Naive B cell (primary cell): ENCODE results near the gene COL15A1. TPM values are rescaled to one million over a fixed set of nuclear protein-coding genes. Genes with fewer than 3 reads are reported as not detected.

ENCODE experiments used
- ATAC-seq, 2 donors: fragments of 150-1000 bp; cut with Tn5 transposase; 2 replicates each; pipeline ENCODE4 v1.10.0; 2021; ENCODE audit warnings: low read depth in 2 of 2, mild to moderate bottlenecking in 2 of 2, moderate library complexity in 2 of 2
- DNase-seq: peaks from one replicate; pipeline ENCODE4 v3.0.0; 2022
- H3K27ac Mint-ChIP-seq, 6 donors: one replicate each; pipeline ENCODE4 v1.8.0; 2020 to 2022; ENCODE audit warnings: mild to moderate bottlenecking in 6 of 6, mixed read lengths in 6 of 6, moderate library complexity in 5 of 6, inconsistent platforms in 2 of 6
- H3K27me3 Mint-ChIP-seq, 3 donors: one replicate each; pipeline ENCODE4 v1.8.0; 2021 to 2022; ENCODE audit warnings: mixed read lengths in 3 of 3, mild to moderate bottlenecking in 1 of 3
- H3K36me3 Mint-ChIP-seq, 2 donors: one replicate each; pipeline ENCODE4 v1.8.0; 2020 to 2022; ENCODE audit warnings: mixed read lengths in 2 of 2, inconsistent platforms in 1 of 2, mild to moderate bottlenecking in 1 of 2
- H3K4me1 Mint-ChIP-seq, 3 donors: one replicate each; pipeline ENCODE4 v1.8.0; 2020 to 2022; ENCODE audit warnings: mixed read lengths in 3 of 3, inconsistent platforms in 1 of 3, mild to moderate bottlenecking in 1 of 3, moderate library complexity in 1 of 3
- H3K4me3 Mint-ChIP-seq, 8 donors: one replicate each; pipeline ENCODE4 v1.8.0; 2020 to 2022; ENCODE audit warnings: mild to moderate bottlenecking in 8 of 8, mixed read lengths in 8 of 8, moderate library complexity in 8 of 8, inconsistent platforms in 2 of 8
- H3K9me3 Mint-ChIP-seq, 7 donors: one replicate each; pipeline ENCODE4 v1.8.0; 2020 to 2022; ENCODE audit warnings: mixed read lengths in 7 of 7, mild to moderate bottlenecking in 5 of 7, inconsistent platforms in 2 of 7, moderate library complexity in 1 of 7
- polyA plus RNA-seq, 6 donors: library from polyadenylated mRNA; unstranded; fragments of 300-500 nt; fragmentation: Illumina TruSeq; gene quantifications; one replicate each; pipeline ENCODE4 v1.2.3, GENCODE V29; 2021; ENCODE audit warnings: low read depth in 6 of 6

Gene COL15A1
- polyA plus RNA-seq, 6 donors from 2014 or later = not detected

DNA sequence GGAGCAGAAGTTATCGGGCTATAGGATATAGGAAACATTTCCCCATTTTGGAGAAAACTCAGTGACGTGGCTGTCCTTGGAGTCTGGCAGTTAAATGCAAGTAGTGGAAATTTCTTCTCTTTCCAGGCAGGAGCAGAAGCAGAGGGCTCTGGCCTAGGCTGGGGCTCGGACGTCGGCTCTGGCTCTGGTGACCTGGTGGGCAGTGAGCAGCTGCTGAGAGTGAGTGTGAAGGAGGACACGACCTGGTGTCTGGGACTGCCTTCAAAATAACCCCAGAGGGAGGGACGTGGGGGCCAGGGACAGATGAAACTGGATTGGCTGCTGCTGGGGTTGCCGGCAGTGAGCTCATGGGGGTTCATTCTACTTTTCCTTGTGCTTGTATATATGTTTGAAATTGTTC, 79.5 kb downstream of the COL15A1 start:
- no peak for DNase-seq
- no peak for ATAC-seq
- Mint-ChIP-seq H3K36me3 (peaks cover 0 to 8% of the 10 kb centered on the region in 2 donors), H3K4me1 (peaks cover 3 to 10% (median 6%) of the 10 kb centered on the region in 3 donors), H3K4me3 (no peak overlapping the region), H3K27me3 (peaks cover 4 to 26% (median 9%) of the 10 kb centered on the region in 3 donors), H3K27ac (peak overlapping the region in 1 of 6 donors; percentile 68), H3K9me3 (no peaks in the 10 kb centered on the region)

GRCh38 chr9:99023831-99024230, 80.1 kb downstream of the COL15A1 start:
- ATAC-seq (no peak), DNase-seq (no peak)
- peaks cover 4 to 26% (median 9%) of the 10 kb centered on the region in 3 donors for H3K27me3 Mint-ChIP-seq
- H3K9me3 Mint-ChIP-seq = no peaks in the 10 kb centered on the region
- peak overlapping the region in 1 of 6 donors; percentile 67 for H3K27ac Mint-ChIP-seq
- H3K36me3 Mint-ChIP-seq = peaks cover 0 to 8% of the 10 kb centered on the region in 2 donors
- peaks cover 3 to 10% (median 6%) of the 10 kb centered on the region in 3 donors for H3K4me1 Mint-ChIP-seq
- no peak overlapping the region for H3K4me3 Mint-ChIP-seq

DNA sequence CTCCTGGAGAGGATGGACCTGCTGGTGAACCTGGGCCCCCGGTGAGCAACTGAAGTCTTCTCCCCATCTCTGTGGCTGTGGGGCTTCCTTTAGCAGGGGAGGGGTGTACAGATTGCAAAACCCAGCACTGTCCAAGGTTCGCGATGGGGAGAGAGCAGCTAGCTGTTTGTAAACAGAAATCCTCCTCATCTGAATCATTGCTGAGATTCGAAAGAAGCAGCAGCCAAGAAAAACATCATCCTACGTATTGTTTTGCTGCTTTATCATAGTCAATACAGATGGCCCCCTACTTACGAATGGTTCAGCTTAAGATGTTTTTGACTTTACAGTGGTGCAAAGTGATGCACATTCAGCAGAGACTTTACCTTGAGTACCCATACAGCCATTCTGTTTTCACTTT, 81.3 kb downstream of the COL15A1 start:
- no peak overlapping the region for H3K27ac Mint-ChIP-seq

DNA sequence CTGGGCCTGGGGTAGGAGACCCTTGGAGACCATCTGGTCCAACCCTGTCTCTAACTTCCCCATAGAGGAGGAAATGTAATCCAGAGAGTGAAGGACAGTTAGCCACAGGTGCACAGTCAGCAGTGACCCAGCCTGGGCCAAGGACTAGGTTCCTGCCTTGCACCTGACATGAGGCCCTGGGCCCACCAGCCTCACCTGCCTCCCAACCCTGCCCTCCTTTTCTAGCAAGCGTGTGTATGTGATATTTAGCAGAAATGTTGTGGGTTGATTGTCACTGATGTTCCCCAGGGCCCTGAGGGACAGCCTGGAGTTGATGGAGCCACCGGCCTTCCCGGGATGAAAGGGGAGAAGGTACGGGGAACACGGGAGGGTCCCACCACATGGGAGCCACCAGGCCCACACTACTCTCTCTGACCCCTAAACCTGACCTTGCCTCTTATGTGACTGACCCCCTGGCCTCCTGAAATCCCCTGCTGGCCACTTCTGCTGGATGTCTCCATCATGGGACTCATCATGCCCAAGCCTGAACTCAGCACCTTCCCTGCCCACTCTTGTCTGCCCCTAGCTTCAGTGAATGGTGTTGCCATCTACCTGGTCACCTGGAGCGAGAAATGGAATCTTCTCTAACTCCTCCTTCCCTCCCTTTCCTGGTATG, 82.0 kb downstream of the COL15A1 start:
- no peaks in the 10 kb centered on the region for H3K9me3 Mint-ChIP-seq
- H3K4me1 Mint-ChIP-seq = peaks cover 3 to 12% (median 6%) of the 10 kb centered on the region in 3 donors
- no peak for ATAC-seq
- H3K27me3 Mint-ChIP-seq = peaks cover 4 to 26% (median 9%) of the 10 kb centered on the region in 3 donors
- peaks cover 0 to 8% of the 10 kb centered on the region in 2 donors for H3K36me3 Mint-ChIP-seq
- DNase-seq = no peak
- no peak overlapping the region for H3K4me3 Mint-ChIP-seq
- peak overlapping the region in 1 of 6 donors; percentile 32 for H3K27ac Mint-ChIP-seq

More for the DNA sequence above, 81.3 kb downstream of the COL15A1 start:
- no peaks in the 10 kb centered on the region for H3K9me3 Mint-ChIP-seq
- no peak for ATAC-seq
- peaks cover 3 to 10% (median 6%) of the 10 kb centered on the region in 3 donors for H3K4me1 Mint-ChIP-seq
- H3K36me3 Mint-ChIP-seq = peaks cover 0 to 8% of the 10 kb centered on the region in 2 donors
- H3K27me3 Mint-ChIP-seq = peaks cover 4 to 26% (median 9%) of the 10 kb centered on the region in 3 donors
- H3K4me3 Mint-ChIP-seq = no peak overlapping the region
- no peak for DNase-seq

GRCh38 chr9:99026271-99026955, 82.7 kb downstream of the COL15A1 start:
- Mint-ChIP-seq H3K36me3 (peaks cover 0 to 8% of the 10 kb centered on the region in 2 donors), H3K4me1 (peaks cover 3 to 12% (median 6%) of the 10 kb centered on the region in 3 donors), H3K27ac (peak overlapping the region in 1 of 6 donors; percentile 48), H3K27me3 (peaks cover 4 to 26% (median 9%) of the 10 kb centered on the region in 3 donors), H3K9me3 (no peaks in the 10 kb centered on the region), H3K4me3 (no peak overlapping the region)
- DNase-seq (no peak), ATAC-seq (no peak)

GRCh38 chr9:99026956-99027298, 83.2 kb downstream of the COL15A1 start:
- ATAC-seq (no peak), DNase-seq (no peak)
- Mint-ChIP-seq H3K27ac (peak overlapping the region in 1 of 6 donors; percentile 48), H3K4me1 (peaks cover 3 to 12% (median 6%) of the 10 kb centered on the region in 3 donors), H3K27me3 (peaks cover 4 to 26% (median 9%) of the 10 kb centered on the region in 3 donors), H3K9me3 (no peaks in the 10 kb centered on the region), H3K36me3 (peaks cover 0 to 8% of the 10 kb centered on the region in 2 donors), H3K4me3 (no peak overlapping the region)

DNA sequence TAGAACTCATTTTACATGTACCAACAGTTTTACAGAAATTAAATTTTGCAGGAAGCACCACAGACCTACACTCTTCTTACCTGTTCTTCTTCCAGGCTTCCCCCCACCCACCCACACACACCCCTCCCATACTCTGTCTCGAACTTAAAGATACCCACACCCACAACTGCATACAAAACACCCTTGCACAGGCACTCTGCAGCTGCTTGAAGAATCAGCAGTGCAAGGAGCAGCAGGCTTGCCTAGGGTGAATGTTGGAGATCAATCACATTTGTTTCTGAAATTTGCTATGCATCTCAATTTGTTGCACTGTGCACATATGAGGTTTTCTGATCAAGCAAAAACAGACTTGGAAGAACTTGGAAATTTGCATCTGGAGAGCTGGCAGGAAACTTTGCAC, 83.7 kb downstream of the COL15A1 start:
- Mint-ChIP-seq H3K4me1 (peaks cover 3 to 11% (median 6%) of the 10 kb centered on the region in 3 donors), H3K36me3 (peaks cover 0 to 7% of the 10 kb centered on the region in 2 donors), H3K27me3 (peaks cover 4 to 25% (median 7%) of the 10 kb centered on the region in 3 donors), H3K4me3 (no peak overlapping the region), H3K27ac (no peak overlapping the region), H3K9me3 (no peaks in the 10 kb centered on the region)
- DNase-seq (no peak), ATAC-seq (no peak)

DNA sequence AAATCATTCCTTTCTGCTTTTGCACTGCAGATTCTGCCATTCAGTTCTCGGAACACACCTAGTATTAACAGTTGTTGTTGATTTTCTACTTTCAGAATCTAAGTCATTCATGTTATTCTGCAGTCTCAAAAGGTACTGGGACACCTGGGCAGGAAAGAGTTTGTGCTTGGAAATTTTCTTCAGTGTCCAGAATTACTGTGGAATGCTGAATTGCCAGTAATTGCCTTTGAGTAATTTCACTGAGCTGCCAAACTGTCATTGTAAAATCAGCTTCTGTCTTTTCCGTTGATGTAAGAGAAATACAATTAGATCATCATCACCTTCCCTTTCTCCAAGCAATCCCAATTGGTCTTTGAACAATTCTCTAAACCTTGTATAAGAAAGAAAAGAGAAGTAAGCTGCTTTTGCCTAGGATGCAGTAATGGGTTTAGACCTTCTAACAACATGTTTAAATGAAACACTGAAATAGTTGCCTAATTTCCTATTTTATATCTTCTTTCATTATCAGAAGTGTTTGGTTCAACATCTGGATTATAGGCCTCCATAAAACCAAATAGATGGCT, 85.5 kb downstream of the COL15A1 start:
- no peaks in the 10 kb centered on the region for H3K9me3 Mint-ChIP-seq
- H3K27ac Mint-ChIP-seq = no peak overlapping the region
- no peaks in the 10 kb centered on the region for H3K36me3 Mint-ChIP-seq
- peaks cover 0 to 17% (median 0%) of the 10 kb centered on the region in 3 donors for H3K27me3 Mint-ChIP-seq
- no peak for ATAC-seq
- no peak for DNase-seq
- peaks cover 0 to 12% (median 7%) of the 10 kb centered on the region in 3 donors for H3K4me1 Mint-ChIP-seq
- H3K4me3 Mint-ChIP-seq = no peak overlapping the region

DNA sequence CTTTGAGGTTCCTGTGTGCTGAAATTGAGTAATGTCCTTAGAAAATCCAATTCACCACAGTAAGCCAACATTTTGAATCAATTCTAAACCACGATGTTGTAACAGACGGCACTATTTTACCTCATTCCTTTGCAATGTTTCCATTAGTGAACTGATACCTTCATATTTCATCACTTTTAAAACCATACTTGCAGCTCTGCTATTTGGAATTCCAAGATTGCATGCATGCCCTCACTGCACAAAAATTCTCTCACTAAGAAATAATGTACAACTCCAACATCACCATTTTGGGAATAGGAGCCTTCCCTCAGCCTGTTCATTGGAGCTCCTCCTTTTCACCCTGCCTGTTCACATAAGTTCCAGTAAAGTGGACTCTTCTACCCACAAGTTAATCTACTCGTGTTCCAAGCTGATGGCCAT, 86.4 kb downstream of the COL15A1 start:
- Mint-ChIP-seq H3K4me1 (peaks cover 0 to 12% (median 7%) of the 10 kb centered on the region in 3 donors), H3K9me3 (no peaks in the 10 kb centered on the region), H3K4me3 (no peak overlapping the region)

GRCh38 chr9:99030610-99031109, 87.0 kb downstream of the COL15A1 start:
- Mint-ChIP-seq H3K4me3 (no peak overlapping the region), H3K36me3 (no peaks in the 10 kb centered on the region), H3K9me3 (no peaks in the 10 kb centered on the region), H3K4me1 (peaks cover 0 to 12% (median 7%) of the 10 kb centered on the region in 3 donors), H3K27ac (no peak overlapping the region), H3K27me3 (peaks cover 0 to 17% (median 0%) of the 10 kb centered on the region in 3 donors)
- DNase-seq (no peak), ATAC-seq (no peak)

More for the DNA sequence above, 86.4 kb downstream of the COL15A1 start:
- DNase-seq (no peak), ATAC-seq (no peak)
- H3K27ac Mint-ChIP-seq = no peak overlapping the region
- no peaks in the 10 kb centered on the region for H3K36me3 Mint-ChIP-seq
- peaks cover 0 to 17% (median 0%) of the 10 kb centered on the region in 3 donors for H3K27me3 Mint-ChIP-seq

DNA sequence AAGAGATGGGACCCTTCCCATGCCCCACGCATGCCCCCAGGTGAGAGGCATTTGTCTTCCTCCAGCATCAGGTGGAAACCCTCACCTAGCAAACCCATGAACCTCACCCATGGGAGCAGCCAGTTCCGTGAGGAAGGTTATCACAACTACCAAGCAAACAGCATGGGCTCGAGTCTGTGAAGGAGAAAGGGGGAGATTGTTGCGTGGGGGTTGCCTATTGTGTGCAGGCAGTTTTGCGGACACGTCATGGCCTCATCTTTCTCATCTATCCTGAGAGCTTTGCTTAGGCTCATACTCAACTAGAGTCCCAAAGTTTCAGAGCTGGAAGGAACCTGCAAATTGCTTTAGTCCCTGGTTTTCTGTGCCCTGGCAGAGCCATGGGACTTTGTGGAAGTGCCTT, 87.6 kb downstream of the COL15A1 start:
- DNase-seq (no peak), ATAC-seq (no peak)
- H3K4me3 Mint-ChIP-seq = no peak overlapping the region
- peaks cover 0 to 11% (median 7%) of the 10 kb centered on the region in 3 donors for H3K4me1 Mint-ChIP-seq
- peaks cover 0 to 15% (median 0%) of the 10 kb centered on the region in 3 donors for H3K27me3 Mint-ChIP-seq
- no peaks in the 10 kb centered on the region for H3K9me3 Mint-ChIP-seq
- no peaks in the 10 kb centered on the region for H3K36me3 Mint-ChIP-seq
- peak overlapping the region in 1 of 6 donors; percentile 52 for H3K27ac Mint-ChIP-seq

DNA sequence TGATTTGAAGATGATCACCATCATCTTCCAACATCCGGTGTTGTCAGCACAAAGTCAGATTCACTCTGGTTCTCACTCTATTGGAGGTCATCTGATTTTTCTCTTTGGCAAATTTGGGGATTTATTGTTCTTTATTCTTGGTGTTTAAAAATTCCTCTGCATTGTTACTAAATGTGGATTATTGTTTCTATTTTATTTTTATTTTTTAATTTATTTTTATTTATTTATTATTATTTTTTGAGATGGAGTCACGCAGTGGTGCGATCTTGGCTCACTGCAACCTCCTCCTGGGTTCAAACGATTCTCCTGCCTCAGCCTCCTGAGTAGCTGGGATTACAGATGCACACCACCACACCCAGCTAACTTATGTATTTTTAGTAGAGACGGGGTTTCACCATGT, 88.3 kb downstream of the COL15A1 start:
- H3K9me3 Mint-ChIP-seq = no peaks in the 10 kb centered on the region
- H3K36me3 Mint-ChIP-seq = no peaks in the 10 kb centered on the region
- ATAC-seq (no peak), DNase-seq (no peak)
- H3K27me3 Mint-ChIP-seq = peaks cover 0 to 8% (median 0%) of the 10 kb centered on the region in 3 donors
- H3K4me1 Mint-ChIP-seq = peaks cover 0 to 6% (median 3%) of the 10 kb centered on the region in 3 donors
- H3K27ac Mint-ChIP-seq = no peak overlapping the region
- no peak overlapping the region for H3K4me3 Mint-ChIP-seq

- H3K27ac Mint-ChIP-seq = no peak overlapping the region
- DNase-seq (no peak), ATAC-seq (no peak)
- H3K9me3 Mint-ChIP-seq = no peaks in the 10 kb centered on the region
- peaks cover 0 to 6% (median 3%) of the 10 kb centered on the region in 3 donors for H3K4me1 Mint-ChIP-seq
- peaks cover 0 to 6% (median 0%) of the 10 kb centered on the region in 3 donors for H3K27me3 Mint-ChIP-seq
- H3K4me3 Mint-ChIP-seq = no peak overlapping the region
- H3K36me3 Mint-ChIP-seq = no peaks in the 10 kb centered on the region
Measured at GRCh38 chr9:99034149-99034548, 90.4 kb downstream of the COL15A1 start.
